HL-60/S4 treated with retinoic acid at 250 ng/mL for 4 days and 3 days (cell line): ENCODE measurements around the gene ALX4.

Experiments
- in situ Hi-C: fragments of 300-500 bp; cut with MboI; formaldehyde crosslinking; loops from 2 replicates; pipeline ENCODE4 v1.7.0; 2022; ENCODE audit warnings: low sequenced_read_pairs

The ALX4 gene

GRCh38 chr11:44270403-44271273 is 39.3 kb downstream of the ALX4 start:
- in situ Hi-C loops, result no loop called here

GRCh38 chr11:44269369-44270351 is 40.3 kb downstream of the ALX4 start:
- in situ Hi-C loops, result no loop called here

GRCh38 chr11:44268614-44269080 is 41.3 kb downstream of the ALX4 start:
- in situ Hi-C loops, result no loop called here

- in situ Hi-C loops, result no loop called here
These were observed 42.0 kb downstream of the ALX4 start for GRCh38 chr11:44267750-44268613.

GRCh38 chr11:44267006-44267749 is 42.8 kb downstream of the ALX4 start:
- in situ Hi-C loops, result no loop called here

GRCh38 chr11:44266056-44266780 is 43.7 kb downstream of the ALX4 start:
- in situ Hi-C loops, result no loop called here

GRCh38 chr11:44264761-44265160 is 45.2 kb downstream of the ALX4 start:
- in situ Hi-C loops, result no loop called here

- in situ Hi-C loops, result no loop called here
These were observed 45.5 kb downstream of the ALX4 start for GRCh38 chr11:44264438-44264749.

GRCh38 chr11:44263738-44264437 is 46.1 kb downstream of the ALX4 start:
- in situ Hi-C loops, result no loop called here

- in situ Hi-C loops, result no loop called here
These were observed 47.9 kb downstream of the ALX4 start for GRCh38 chr11:44261800-44262591.

- in situ Hi-C loops, result no loop called here
These were observed 49.9 kb downstream of the ALX4 start for GRCh38 chr11:44260081-44260480.

- in situ Hi-C loops, result no loop called here
These were observed 51.0 kb downstream of the ALX4 start for GRCh38 chr11:44258839-44259420.

GRCh38 chr11:44258190-44258489 is 51.8 kb downstream of the ALX4 start:
- in situ Hi-C loops, result no loop called here

- in situ Hi-C loops, result no loop called here
These were observed 52.4 kb downstream of the ALX4 start for GRCh38 chr11:44257338-44258189.

- in situ Hi-C loops, result no loop called here
These were observed 53.2 kb downstream of the ALX4 start for GRCh38 chr11:44256673-44257291.

- in situ Hi-C loops, result no loop called here
These were observed 54.4 kb downstream of the ALX4 start for GRCh38 chr11:44255406-44256071.
